Activated gamma-delta T cell treated with Interleukin-2 at 50 U/mL for 16 hours (primary cell): ENCODE measurements around the gene PLAGL1.

Source experiments
- DNase-seq: peaks from one replicate; pipeline ENCODE4 v3.0.0-alpha.2; 2020

The PLAGL1 gene

GRCh38 chr6:143963158-143963919, 44.7 kb downstream of the PLAGL1 start:
- DNase-seq: no peak

DNA sequence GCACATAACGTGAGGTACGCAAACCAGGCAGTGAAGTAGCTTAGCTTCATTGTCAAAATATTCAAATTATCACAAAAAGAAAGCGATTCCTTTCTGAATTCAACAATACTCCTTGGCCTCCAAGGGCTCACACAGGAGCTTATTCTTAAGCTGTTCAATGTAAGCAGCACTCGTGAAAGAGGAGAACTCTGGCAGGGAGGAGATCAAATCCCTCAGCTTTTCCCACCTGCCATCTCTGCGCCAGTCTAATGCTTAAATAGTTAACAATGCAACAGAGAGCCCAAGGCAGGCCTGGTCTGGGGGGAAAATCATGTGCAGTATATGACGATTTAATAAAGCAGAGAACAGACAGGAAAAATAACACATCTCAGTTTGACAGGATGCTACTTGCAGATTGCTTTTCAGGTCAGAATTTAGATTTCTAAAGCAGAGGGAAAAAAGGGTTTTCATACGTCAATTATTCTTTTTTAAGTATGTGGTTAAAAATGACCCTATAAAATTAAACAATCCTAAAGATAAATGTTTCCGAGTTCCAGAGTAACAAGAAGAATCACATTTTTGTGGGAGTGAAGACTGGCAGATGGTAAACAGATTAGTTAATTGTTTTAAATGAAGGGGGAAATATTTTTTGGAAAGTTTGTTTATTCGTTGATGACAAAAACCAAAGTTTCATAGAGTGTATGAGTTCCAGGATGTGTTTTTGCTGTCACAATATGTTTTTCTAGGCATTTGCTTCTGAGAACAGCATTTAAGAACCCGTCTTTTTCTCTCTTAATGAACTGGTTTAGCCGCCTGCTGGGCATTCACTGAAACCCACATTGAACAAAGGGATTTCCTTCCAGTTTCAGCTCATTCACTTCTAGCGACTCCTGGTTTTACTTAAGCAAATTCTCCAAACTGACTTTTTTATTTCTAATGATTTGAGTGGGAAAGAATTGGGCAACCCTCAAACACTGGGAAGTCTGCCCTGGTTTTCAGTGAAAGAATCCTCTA, 45.9 kb downstream of the PLAGL1 start:
- DNase-seq: no peak

DNA sequence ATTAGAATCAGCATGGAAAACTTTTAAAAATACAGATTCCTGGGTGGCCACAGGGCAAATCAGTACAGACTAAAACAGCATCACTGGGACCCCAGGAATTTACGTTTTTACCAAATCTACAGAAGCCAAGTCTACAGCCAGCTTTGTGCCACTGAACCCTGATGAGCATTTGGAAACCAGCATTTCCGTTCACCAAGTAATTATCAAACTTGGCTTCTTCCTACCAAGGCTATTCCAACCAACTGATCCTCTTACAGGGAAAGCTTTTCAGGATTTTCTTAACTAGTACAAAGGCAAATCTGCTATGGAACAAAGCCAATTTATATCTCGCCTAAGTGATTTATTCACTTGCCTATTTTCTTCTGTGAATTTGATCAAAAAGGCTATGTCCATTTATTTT, 47.0 kb downstream of the PLAGL1 start:
- no peak for DNase-seq

- no peak for DNase-seq
Measured at GRCh38 chr6:143959927-143960326, 48.1 kb downstream of the PLAGL1 start.

- no peak for DNase-seq
Measured at GRCh38 chr6:143958839-143959399, 49.1 kb downstream of the PLAGL1 start.

GRCh38 chr6:143957679-143958274, 50.3 kb downstream of the PLAGL1 start:
- DNase-seq: no peak

- no peak for DNase-seq
Measured at GRCh38 chr6:143955971-143956370, 52.1 kb downstream of the PLAGL1 start.

- DNase-seq: no peak
Measured at GRCh38 chr6:143953922-143954321, 54.1 kb downstream of the PLAGL1 start.

GRCh38 chr6:143952947-143953701, 54.9 kb downstream of the PLAGL1 start:
- DNase-seq: no peak

GRCh38 chr6:143952060-143952778, 55.8 kb downstream of the PLAGL1 start:
- DNase-seq: no peak

DNA sequence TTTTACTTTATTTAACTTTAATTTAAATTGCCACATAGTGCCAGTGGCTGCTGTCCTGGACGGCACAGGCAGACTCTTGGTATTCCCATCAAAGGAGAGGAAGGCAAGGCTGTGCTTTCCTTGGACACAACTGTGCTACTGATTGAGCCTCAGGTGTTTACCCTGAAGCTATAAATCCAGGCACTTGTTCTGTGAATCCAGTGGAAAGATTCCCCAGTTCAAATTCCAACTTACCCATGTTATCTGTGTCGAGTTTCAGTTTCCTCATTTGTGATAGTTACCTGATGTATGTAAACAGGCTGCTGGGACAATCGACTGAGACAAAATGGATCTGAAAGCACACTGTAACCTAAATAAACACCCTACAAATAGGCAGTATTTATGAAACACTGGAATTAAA, 57.2 kb downstream of the PLAGL1 start:
- no peak for DNase-seq

DNA sequence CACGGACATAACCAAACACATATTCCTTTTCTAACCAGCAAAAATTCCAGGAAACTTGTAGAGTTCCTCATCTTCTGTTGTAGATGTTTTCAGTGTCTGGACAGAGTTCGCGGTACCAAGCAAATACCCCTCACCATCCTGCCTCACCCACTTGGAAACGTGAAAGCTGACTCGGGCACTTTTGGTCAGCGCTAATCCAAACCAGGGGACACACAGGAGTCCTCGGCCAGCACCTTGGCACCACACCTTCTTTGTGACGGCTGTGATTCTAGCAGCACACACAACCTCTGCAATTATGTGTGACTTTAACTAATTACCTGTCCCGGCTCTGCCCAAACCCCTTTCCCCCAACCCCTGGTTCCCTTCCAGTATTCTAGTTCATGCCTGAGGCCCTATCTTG, 58.1 kb downstream of the PLAGL1 start:
- DNase-seq: no peak

GRCh38 chr6:143949535-143949934, 58.5 kb downstream of the PLAGL1 start:
- no peak for DNase-seq

- no peak for DNase-seq
Measured at GRCh38 chr6:143948208-143948607, 59.9 kb downstream of the PLAGL1 start.

- DNase-seq: peak; percentile 56
Measured at GRCh38 chr6:143941852-143942627, 66.0 kb downstream of the PLAGL1 start.

DNA sequence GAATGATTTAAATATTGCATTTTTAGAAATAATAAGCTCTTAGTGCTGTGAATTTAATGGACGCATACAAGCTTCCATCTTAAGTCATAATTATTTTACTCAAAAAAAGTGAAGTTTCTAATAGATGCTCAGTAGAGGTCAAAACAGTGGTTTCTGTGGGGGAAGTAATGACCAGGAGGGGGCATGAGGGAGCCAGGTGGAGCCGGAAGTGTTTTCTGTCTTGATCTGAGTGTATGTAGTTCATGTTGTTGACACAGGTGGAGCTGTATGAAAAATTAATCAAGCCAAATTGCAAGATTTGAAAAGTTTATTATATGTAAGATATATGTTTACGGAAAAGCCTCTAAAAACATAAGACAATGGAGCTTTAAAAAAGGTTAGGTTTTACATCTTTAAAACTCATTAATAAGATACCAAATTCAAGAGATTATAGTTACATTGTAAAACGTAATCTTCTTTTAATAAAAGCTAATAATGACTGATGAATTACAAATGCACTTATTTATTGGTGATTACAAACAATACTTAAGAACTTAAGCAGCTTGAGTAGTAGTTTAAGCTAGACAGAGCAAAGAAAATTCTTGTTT, 68.0 kb downstream of the PLAGL1 start:
- DNase-seq: peak; percentile 51

DNA sequence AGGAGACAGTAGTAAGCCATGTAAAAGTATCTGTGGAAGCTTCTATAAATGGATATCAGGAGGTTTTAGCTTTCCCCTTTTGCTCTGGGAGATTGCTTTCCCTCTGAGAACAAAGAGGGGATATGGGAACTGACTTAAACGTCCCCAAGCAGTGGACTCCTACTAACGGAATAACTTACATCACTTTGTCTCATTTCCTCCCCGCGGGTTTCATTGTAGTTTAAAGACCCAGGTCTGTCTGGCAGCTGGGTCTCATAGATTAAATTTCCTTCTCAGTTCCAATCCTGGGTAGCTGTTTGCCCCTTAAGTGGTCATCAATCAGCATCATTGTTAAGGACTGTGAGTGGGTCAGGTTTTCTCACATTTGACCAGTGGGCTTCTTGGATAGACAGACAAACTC, 68.7 kb downstream of the PLAGL1 start:
- no peak for DNase-seq

DNA sequence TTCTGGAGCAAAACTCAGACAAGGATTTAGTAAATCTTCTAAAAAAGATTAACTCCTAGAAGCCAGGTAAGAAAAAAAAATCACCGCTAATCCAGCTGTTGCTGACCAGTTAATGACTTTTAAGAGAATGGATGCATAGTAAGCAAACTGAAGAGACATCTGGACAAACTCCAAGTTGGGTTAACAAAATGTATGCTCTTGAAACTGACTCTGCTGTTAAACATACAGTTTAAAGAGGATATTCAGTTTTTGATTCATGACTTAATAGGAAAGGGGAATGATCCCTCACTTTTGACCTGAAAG, 70.4 kb downstream of the PLAGL1 start:
- no peak for DNase-seq

- no peak for DNase-seq
Measured at GRCh38 chr6:143936778-143937667, 71.0 kb downstream of the PLAGL1 start.

- no peak for DNase-seq
Measured at GRCh38 chr6:143936347-143936746, 71.7 kb downstream of the PLAGL1 start.
